Left cardiac atrium (tissue), 4 donors: ENCODE data around the gene MS4A6E. TPM values are rescaled to one million over a fixed set of nuclear protein-coding genes. Genes with fewer than 3 reads are reported as not detected.

Source experiments
- ATAC-seq, 2 donors: fragments of 200-7000 bp; cut with Tn5 transposase; one replicate each; pipeline ENCODE4 v1.9.1; 2020; ENCODE audit warnings: mild to moderate bottlenecking in 2 of 2, moderate library complexity in 2 of 2
- DNase-seq: peaks from one replicate; pipeline ENCODE4 v3.0.0-alpha.2; 2020
- intact Hi-C, 2 donors: fragments of 100-400 bp; cut with DNase I; formaldehyde crosslinking; loops; one replicate each; pipeline versions ENCODE4 v1.14.1 to v1.15.1; 2022 to 2023
- total RNA-seq, 2 donors: library from RNA; stranded (reverse); fragmentation: NEBNext Ultra II Directional; extraction: Animal tissue kit (Norgen Biotek cat#: 25700); gene quantifications; one replicate each; pipeline ENCODE4 v1.2.1, GENCODE V29; 2021
- donor health status: DM: no; HTN: yes; CAD: no.
- donor health status: DM: no; HTN: yes; CAD: no; lungs with severe emphysema.
- donor health status: DM: yes; HTN: yes; CAD: no.
- donor health status: Dilated cardiomyopathy.

MS4A6E gene
- total RNA-seq, 2 donors from 2014 or later = 0.47 TPM; not detected in 1

DNA sequence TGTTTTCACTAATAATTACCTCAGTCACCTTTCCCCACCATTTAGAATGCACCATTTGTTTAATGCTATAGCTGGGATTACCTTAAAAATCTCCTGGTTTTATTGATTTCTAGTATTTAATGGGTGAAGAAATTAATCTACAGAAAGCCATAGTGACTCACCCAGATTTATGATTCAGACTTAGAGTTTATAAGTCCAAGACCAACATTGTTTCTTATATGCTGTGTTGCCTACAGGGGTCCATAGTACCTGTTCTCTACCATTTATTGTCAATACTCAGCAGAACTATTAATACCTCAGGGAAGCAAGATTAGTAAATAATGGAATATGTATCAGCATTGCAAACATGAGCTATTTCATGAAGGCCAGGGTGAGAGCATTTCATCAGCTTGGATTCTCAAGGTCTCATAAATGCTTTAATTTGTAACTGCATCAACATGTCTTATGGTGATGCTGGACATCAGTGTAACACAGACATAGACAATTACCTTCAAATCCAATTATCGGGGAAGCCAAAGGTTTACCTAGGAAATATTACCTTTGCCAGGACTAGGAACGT lies 43.3 kb downstream of the MS4A6E start:
- intact Hi-C loops = no loop called here
- DNase-seq (no peak), ATAC-seq (no peak)

- no peak for ATAC-seq
Observed at GRCh38 chr11:60370811-60371298, 43.8 kb downstream of the MS4A6E start.

GRCh38 chr11:60371386-60371785 lies 44.3 kb downstream of the MS4A6E start:
- intact Hi-C loops = no loop called here
- DNase-seq (no peak), ATAC-seq (no peak)

More at GRCh38 chr11:60370811-60371298, 43.8 kb downstream of the MS4A6E start:
- no peak for DNase-seq
- intact Hi-C loops = no loop called here

DNA sequence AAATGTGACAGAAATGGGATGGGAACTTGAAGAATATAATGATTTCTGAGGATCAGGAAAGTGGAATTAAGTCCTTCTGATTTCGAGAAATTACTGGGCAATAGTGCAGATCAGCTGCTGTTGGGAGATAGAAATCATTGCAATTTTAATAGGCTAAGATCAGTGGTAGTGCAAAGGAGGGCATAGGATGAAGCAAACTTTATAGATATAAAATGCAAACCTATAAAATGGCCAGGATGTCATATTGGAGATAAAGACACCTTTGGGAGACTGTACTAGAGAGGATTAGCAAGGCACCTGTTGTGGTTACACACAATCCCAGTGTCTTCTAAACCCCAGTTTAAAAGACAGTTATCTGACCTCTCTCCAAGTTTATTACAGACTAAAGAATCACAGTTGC lies 44.8 kb downstream of the MS4A6E start:
- ATAC-seq (no peak), DNase-seq (no peak)
- intact Hi-C loops = no loop called here

DNA sequence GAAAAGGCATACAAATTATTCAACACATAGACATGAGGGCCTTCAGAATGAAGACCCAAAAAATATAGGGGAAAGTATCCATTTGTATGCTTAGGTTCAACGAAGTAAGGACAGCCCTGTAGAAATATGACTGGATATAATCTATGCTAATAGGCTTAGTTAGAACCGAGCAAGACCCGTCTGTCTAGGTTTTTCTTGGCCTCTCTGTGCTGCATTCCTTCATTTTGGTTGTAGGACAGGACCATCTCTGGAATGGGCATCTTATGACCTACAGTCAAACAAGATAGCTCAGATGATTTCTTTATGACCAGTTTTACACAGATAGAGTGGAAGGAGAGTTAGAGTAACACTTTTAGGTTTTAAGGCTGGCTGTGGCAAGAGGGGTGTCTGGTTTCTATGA lies 45.7 kb downstream of the MS4A6E start:
- no peak for ATAC-seq
- DNase-seq = no peak
- intact Hi-C loops = no loop called here

- intact Hi-C loops = no loop called here
- DNase-seq = no peak
- ATAC-seq = no peak
Observed at GRCh38 chr11:60375316-60375715, 48.3 kb downstream of the MS4A6E start.

DNA sequence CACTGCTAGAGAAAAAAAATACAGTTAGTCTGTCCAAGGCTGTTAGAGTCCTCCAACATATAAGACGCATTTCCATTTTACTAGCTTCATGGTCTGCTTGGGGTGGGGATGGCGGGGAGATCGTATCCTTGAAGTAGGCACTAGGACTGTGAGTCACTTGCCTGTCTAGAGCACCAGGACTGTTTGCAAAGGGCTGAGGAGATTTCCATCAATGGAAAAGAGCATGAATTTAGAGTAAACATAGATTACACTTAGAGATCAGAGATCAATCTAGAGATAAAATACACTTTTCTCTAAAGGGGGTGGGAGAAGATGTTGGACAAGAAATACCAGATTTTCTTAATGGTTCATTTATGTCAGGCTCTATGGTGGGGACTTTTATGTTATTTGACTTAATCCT lies 49.5 kb downstream of the MS4A6E start:
- DNase-seq = no peak
- no peak for ATAC-seq
- intact Hi-C loops = no loop called here

DNA sequence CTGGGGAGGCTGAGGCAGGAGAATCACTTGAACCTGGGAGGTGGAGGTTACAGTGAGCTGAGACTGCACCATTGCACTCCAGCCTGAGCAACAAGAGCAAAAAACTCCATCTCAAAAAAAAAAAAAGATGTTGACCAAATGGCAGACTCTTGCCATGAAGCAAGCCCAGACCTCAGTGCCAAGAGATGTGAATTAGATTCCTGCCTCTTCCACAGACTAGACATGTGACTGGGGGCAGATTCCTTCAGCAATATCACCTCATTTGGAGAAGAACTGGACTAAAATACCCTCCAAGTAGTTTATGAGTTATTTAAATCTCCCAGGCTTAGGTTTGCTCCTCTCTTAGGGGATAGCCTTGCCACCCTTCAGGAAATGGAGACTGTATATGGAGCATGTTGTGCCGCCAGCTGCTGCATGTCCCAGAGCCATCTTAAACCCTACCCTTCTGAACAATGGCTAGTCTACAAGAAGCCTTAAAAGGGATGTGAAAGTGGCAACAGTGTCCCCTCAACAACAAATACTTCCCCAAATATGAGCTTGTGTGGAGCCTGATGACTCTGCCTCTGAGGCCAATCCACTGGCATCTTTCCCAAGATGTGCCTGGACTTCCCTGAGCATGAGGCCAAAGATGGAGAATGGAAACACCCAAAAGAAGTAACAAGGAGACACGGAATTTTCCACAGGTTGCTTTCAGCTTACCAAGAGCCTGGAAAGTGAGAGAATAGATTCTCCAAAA lies 50.5 kb downstream of the MS4A6E start:
- peak; percentile 41 for DNase-seq
- intact Hi-C loops = no loop called here
- peak; percentile 59 to 80 for ATAC-seq

GRCh38 chr11:60378354-60378753 lies 51.3 kb downstream of the MS4A6E start, which contains the start of gene MS4A7:
Gene MS4A7 (plus strand): TSS chr11:60378532. CDS start chr11:60383142, 4,610 bp downstream.
- DNase-seq (no peak), ATAC-seq (peak; percentile 75 to 87)
- intact Hi-C loops = no loop called here

DNA sequence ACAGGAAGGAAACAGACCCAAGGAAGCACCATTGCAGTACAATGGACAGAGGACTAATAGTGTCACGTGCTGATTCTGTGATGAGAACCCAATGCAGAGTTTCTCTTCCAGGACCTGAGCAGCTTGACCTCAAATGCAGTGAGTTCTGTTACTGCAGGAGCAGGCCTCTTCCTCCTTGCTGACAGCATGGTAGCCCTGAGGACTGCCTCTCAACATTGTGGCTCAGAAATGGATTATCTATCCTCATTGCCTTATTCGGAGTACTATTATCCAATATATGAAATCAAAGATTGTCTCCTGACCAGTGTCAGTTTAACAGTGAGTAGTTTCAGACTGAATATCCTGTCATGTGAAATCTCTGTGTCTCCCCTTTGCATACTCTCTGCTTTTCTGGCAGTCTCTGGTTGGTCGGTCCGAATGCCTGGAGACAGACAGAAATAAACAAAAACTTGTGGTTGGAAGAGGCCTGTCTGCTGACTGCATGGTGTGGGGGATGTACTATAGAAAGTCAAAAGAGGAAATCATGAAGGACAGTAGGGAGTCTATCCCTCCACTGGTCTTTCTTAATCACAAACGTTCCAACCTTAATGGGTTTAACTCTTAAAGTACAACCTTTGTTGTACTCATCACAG lies 62.3 kb downstream of the MS4A6E start:
- DNase-seq (no peak), ATAC-seq (peak; percentile 27 to 88)
- intact Hi-C loops = no loop called here

DNA sequence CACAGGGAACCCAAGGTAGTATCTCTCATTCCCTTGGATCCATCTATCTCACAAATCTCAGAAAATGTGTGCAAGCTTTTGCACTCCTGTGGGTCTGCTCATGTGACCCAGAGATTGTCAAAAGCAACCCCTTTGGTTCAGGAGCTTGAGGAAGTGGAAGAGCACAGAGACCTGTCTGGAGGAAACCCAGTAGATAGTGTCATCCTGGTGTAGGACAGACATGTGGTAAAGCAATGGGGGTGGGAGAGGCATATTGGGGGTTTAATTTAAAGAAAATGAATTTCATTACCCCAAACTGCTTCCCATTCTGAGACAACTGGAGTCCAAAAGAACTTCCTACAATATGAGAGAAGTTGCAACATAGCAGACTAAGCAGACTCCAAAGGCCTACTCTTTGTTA lies 63.4 kb downstream of the MS4A6E start:
- DNase-seq = no peak
- peak in 1 of 2 donors; percentile 14 for ATAC-seq
- intact Hi-C loops = no loop called here

Other genes with a start within 250 kb of the MS4A6E start
- gene MS4A2, start 238.6 kb upstream of the MS4A6E start, total RNA-seq = 1 to 10 TPM in 1 of 2 donors, under 1 TPM in 1; 0.26 to 1.7 TPM
- gene MS4A6A, start 144.2 kb upstream of the MS4A6E start, total RNA-seq = 100 to 1,000 TPM in 1 of 2 donors, 10 to 100 TPM in 1; 62.5 to 155 TPM
- 1 to 10 TPM in 1 of 2 donors, under 1 TPM in 1; 0.52 to 3.1 TPM for gene MS4A4E, start 84.1 kb upstream of the MS4A6E start, total RNA-seq
- 10 to 100 TPM; 26.4 to 43.9 TPM for gene MS4A4A, start 46.6 kb upstream of the MS4A6E start, total RNA-seq
- 10 to 100 TPM; 33.1 to 37.1 TPM for gene MS4A7, start 51.3 kb downstream of the MS4A6E start, total RNA-seq
- 1 to 10 TPM; 1.4 to 1.5 TPM for gene MS4A14, start 69.2 kb downstream of the MS4A6E start, total RNA-seq
- not detected for gene MS4A5, start 102.3 kb downstream of the MS4A6E start, total RNA-seq
- gene MS4A1, start 128.6 kb downstream of the MS4A6E start, total RNA-seq = under 1 TPM; 0.26 to 0.47 TPM
- gene MS4A12, start 165.5 kb downstream of the MS4A6E start, total RNA-seq = not detected
- gene MS4A13, start 188.1 kb downstream of the MS4A6E start, total RNA-seq = not detected